HCT116 (cell line): ENCODE measurements around the gene CNTNAP3B.
"Not testable (repeated sequence)": the region's sequence is repeated elsewhere in the genome, so short reads cannot be mapped to it uniquely, and the experiment has no call there.

ENCODE experiments used
- CEBPB ChIP-seq: IDR thresholded peaks from 2 replicates; pipeline ENCODE4 v1.6.1; 2012; ENCODE audit warnings: low read depth
- EZH2 ChIP-seq: fragments of 200-600 bp; sonication (generic); IDR thresholded peaks from 2 replicates; pipeline ENCODE4 v1.6.1; 2017; ENCODE audit warnings: antibody characterized with exemption, mixed run types
- EZH2phosphoT487 ChIP-seq: fragments of 200-600 bp; IDR thresholded peaks from 2 replicates; pipeline ENCODE4 v1.6.1; 2018; ENCODE audit warnings: antibody characterized with exemption, borderline replicate concordance
- JUND ChIP-seq: IDR thresholded peaks from 2 replicates; pipeline ENCODE4 v1.6.1; 2012
- POLR2A ChIP-seq: IDR thresholded peaks from 2 replicates; pipeline ENCODE4 v1.7.0; 2011; ENCODE audit warnings: borderline replicate concordance; ENCODE audit not compliant: insufficient read depth, insufficient read length; ENCODE audit errors: extremely low read depth
- POLR2AphosphoS5 ChIP-seq: IDR thresholded peaks from 2 replicates; pipeline ENCODE4 v1.6.1; 2011; ENCODE audit warnings: mild to moderate bottlenecking, low read depth, low read length, moderate library complexity
- SIN3A ChIP-seq: IDR thresholded peaks from 2 replicates; pipeline ENCODE4 v1.6.1; 2012; ENCODE audit warnings: low read depth
- SRF ChIP-seq: IDR thresholded peaks from 2 replicates; pipeline ENCODE4 v1.6.1; 2012; ENCODE audit warnings: low read depth
- TCF7L2 ChIP-seq: IDR thresholded peaks from 2 replicates; pipeline ENCODE4 v1.7.0; 2011; ENCODE audit warnings: borderline replicate concordance, inconsistent platforms; ENCODE audit not compliant: insufficient read depth, insufficient read length; ENCODE audit errors: extremely low read depth
- YY1 ChIP-seq: IDR thresholded peaks from 2 replicates; pipeline ENCODE4 v1.6.1; 2011; ENCODE audit warnings: low read length, low read depth, moderate library complexity, mild to moderate bottlenecking; ENCODE audit not compliant: insufficient replicate concordance; ENCODE audit errors: extremely low read depth
- ZNF274 ChIP-seq: fragments of 200-500 bp; sonication (Bioruptor generic); IDR thresholded peaks from 2 replicates; pipeline ENCODE4 v1.6.1; 2014; ENCODE audit warnings: mild to moderate bottlenecking, low read depth, low read length, inconsistent platforms
- TF ChIP-seq, protein P1 (sequence below), 3 experiments: fragments of 200-600 bp in 1 of 3; sonication (generic) in 1 of 3; IDR thresholded peaks in 2 of 3; conservative IDR thresholded peaks in 1 of 3; 2 replicates each; pipeline ENCODE4 v1.5.1; 2012 to 2017; ENCODE audit warnings: low read depth in 2 of 3, low read length in 2 of 3, antibody characterized with exemption in 1 of 3, borderline replicate concordance in 1 of 3, control low read depth in 1 of 3, mild to moderate bottlenecking in 1 of 3, mixed read lengths in 1 of 3, mixed run types in 1 of 3, moderate library complexity in 1 of 3; ENCODE audit not compliant: insufficient read depth in 1 of 3
- TF ChIP-seq, protein P2 (sequence below): IDR thresholded peaks from 2 replicates; pipeline ENCODE4 v1.6.1; 2011; ENCODE audit warnings: mild to moderate bottlenecking, low read length, moderate library complexity; ENCODE audit not compliant: insufficient replicate concordance; ENCODE audit errors: extremely low read depth
- TF ChIP-seq, protein P3 (sequence below): IDR thresholded peaks from 2 replicates; pipeline ENCODE4 v1.6.1; 2012

DNA sequence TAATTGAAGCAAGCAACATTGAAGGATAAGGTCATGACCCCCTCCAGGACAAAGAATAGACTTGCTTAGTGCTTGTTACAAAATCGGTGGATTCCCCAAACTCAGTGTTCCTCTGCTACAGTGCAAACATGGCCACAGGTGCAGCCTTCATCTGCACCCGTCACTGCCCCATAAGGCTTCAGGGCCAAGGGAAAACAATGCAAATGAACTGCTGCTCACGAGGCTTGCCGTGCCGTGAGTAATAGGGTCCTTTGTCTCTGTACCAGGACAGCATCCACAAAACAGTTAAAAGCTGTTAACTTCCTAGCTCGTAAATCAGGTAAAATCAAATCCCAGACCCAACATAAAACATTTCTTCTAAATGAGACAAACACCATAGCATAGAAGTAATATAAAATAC, 226.5 kb downstream of the CNTNAP3B start:
- TF ChIP-seq, protein P1, sequence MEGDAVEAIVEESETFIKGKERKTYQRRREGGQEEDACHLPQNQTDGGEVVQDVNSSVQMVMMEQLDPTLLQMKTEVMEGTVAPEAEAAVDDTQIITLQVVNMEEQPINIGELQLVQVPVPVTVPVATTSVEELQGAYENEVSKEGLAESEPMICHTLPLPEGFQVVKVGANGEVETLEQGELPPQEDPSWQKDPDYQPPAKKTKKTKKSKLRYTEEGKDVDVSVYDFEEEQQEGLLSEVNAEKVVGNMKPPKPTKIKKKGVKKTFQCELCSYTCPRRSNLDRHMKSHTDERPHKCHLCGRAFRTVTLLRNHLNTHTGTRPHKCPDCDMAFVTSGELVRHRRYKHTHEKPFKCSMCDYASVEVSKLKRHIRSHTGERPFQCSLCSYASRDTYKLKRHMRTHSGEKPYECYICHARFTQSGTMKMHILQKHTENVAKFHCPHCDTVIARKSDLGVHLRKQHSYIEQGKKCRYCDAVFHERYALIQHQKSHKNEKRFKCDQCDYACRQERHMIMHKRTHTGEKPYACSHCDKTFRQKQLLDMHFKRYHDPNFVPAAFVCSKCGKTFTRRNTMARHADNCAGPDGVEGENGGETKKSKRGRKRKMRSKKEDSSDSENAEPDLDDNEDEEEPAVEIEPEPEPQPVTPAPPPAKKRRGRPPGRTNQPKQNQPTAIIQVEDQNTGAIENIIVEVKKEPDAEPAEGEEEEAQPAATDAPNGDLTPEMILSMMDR (IDR thresholded peaks at IDR 0.05 in 2 of 3, conservative IDR thresholded peaks at IDR 0.05 in 1 of 3; ENCODE audit: borderline replicate concordance in 1 of 3, insufficient read depth in 1 of 3, low read depth in 2 of 3, low read length in 2 of 3), result not testable (repeated sequence)
- TF ChIP-seq EZH2, EZH2phosphoT487, YY1, ZNF274, POLR2A, POLR2AphosphoS5, CEBPB, JUND, SRF, TCF7L2, SIN3A: not testable (repeated sequence)
- TF ChIP-seq, protein P2, sequence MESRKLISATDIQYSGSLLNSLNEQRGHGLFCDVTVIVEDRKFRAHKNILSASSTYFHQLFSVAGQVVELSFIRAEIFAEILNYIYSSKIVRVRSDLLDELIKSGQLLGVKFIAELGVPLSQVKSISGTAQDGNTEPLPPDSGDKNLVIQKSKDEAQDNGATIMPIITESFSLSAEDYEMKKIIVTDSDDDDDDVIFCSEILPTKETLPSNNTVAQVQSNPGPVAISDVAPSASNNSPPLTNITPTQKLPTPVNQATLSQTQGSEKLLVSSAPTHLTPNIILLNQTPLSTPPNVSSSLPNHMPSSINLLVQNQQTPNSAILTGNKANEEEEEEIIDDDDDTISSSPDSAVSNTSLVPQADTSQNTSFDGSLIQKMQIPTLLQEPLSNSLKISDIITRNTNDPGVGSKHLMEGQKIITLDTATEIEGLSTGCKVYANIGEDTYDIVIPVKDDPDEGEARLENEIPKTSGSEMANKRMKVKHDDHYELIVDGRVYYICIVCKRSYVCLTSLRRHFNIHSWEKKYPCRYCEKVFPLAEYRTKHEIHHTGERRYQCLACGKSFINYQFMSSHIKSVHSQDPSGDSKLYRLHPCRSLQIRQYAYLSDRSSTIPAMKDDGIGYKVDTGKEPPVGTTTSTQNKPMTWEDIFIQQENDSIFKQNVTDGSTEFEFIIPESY, result not testable (repeated sequence)
- TF ChIP-seq, protein P3, sequence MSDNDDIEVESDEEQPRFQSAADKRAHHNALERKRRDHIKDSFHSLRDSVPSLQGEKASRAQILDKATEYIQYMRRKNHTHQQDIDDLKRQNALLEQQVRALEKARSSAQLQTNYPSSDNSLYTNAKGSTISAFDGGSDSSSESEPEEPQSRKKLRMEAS, result not testable (repeated sequence)
